Measurements from ENCODE around the gene CARM1. TPM values are rescaled to one million over a fixed set of nuclear protein-coding genes. Genes with fewer than 3 reads are reported as not detected.

CARM1 gene
- total and polyA plus RNA-seq, 2 donors (not counting 1 experiment from before 2014, with no cell fraction given), result 33.0 to 34.3 TPM

DNA sequence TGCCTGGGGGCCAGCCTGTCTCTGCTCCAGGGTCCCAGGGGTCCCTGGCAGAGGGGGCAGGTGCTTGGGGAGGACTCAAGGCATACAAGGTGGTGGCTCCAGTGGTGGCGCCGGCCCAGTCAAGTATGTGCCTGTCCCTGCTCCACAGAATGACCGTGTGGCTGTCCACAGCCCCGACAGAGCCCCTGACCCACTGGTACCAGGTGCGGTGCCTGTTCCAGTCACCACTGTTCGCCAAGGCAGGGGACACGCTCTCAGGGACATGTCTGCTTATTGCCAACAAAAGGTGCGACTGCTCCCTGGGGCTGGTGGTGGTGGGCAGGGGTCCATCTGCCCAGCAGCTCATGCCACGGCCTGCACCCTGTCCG is 48.9 kb downstream of the CARM1 start:
- Mint-ChIP-seq H3K4me3 (no peak overlapping the region), H3K27me3 (no peaks in the 10 kb centered on the region), H3K27ac (no peak overlapping the region), H3K9me3 (ENCODE audit: insufficient read depth) (no peaks in the 10 kb centered on the region), H3K4me1 (peaks cover 4% of the 10 kb centered on the region)
- intact Hi-C loops (cut with micrococcal nuclease), result no loop called here
- ATAC-seq (ENCODE audit: low read depth) (no peak), DNase-seq (no peak)
- POLR2A ChIA-PET, result no interaction called here
- CTCF ChIA-PET, result no interaction called here
- Histone ChIP-seq H2AFZ (ENCODE audit: insufficient read depth, low read depth, low read length, poor library complexity, severe bottlenecking) (no peak overlapping the region), H3K4me1 (ENCODE audit: control insufficient read depth in 2 of 2, insufficient read depth in 2 of 2, low read length in 2 of 2) (no peaks in the 10 kb centered on the region), H3K4me3 (ENCODE audit: control extremely low read depth in 1 of 5, extremely low read depth in 1 of 5, insufficient read depth in 1 of 5, low read depth in 2 of 5, low read length in 4 of 5) (no peak overlapping the region), H3K27ac (ENCODE audit: low read length in 2 of 2) (no peak overlapping the region), H3K4me2 (replicated peaks; ENCODE audit: low read depth, low read length, poor library complexity, severe bottlenecking) (no peak overlapping the region), H3K36me3 (replicated peaks in 1 of 2; ENCODE audit: control extremely low read depth in 1 of 2, control insufficient read depth in 1 of 2, extremely low read depth in 1 of 2, insufficient read depth in 2 of 2, low read length in 1 of 2) (peaks cover 0 to 28% of the 10 kb centered on the region in 2 experiments), H3K9ac (ENCODE audit: low read length) (no peak overlapping the region), H3K27me3 (replicated peaks in 1 of 4; ENCODE audit: control extremely low read depth in 1 of 4, control insufficient read depth in 3 of 4, insufficient read depth in 4 of 4, low read length in 3 of 4) (no peaks in the 10 kb centered on the region), H3K79me2 (ENCODE audit: control insufficient read depth, insufficient read depth, low read length) (no peaks in the 10 kb centered on the region), H4K20me1 (ENCODE audit: control insufficient read depth, insufficient read depth, low read length, poor library complexity, severe bottlenecking) (no peaks in the 10 kb centered on the region), H3K9me3 (ENCODE audit: control extremely low read depth in 1 of 3, control insufficient read depth in 2 of 3, insufficient read depth in 1 of 3, low read length in 2 of 3) (no peaks in the 10 kb centered on the region)
- no peak for TF ChIP-seq EZH2 (IDR thresholded peaks at IDR 0.05; ENCODE audit: borderline replicate concordance, insufficient read depth, low read depth, low read length, poor library complexity, severe bottlenecking)
- TF ChIP-seq, protein P1, sequence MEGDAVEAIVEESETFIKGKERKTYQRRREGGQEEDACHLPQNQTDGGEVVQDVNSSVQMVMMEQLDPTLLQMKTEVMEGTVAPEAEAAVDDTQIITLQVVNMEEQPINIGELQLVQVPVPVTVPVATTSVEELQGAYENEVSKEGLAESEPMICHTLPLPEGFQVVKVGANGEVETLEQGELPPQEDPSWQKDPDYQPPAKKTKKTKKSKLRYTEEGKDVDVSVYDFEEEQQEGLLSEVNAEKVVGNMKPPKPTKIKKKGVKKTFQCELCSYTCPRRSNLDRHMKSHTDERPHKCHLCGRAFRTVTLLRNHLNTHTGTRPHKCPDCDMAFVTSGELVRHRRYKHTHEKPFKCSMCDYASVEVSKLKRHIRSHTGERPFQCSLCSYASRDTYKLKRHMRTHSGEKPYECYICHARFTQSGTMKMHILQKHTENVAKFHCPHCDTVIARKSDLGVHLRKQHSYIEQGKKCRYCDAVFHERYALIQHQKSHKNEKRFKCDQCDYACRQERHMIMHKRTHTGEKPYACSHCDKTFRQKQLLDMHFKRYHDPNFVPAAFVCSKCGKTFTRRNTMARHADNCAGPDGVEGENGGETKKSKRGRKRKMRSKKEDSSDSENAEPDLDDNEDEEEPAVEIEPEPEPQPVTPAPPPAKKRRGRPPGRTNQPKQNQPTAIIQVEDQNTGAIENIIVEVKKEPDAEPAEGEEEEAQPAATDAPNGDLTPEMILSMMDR (IDR thresholded peaks at IDR 0.05), result no peak
- 100% methylated on average over 10 of the region's 10 CpGs for WGBS (ENCODE audit: insufficient coverage)

DNA sequence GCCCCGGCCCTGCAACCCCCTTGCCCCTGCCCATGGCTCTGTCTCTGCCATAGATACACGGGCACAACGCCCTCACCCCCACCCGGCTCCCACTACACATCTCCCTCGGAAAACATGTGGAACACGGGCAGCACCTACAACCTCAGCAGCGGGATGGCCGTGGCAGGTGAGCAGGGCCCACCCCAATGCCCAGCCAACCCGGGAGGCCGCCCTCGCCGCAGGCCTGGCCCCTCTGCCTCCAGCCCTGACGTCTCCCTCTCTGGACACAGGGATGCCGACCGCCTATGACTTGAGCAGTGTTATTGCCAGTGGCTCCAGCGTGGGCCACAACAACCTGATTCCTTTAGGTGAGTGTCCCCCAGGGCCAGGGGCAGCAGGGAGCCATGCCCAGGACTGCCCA is 49.4 kb downstream of the CARM1 start:
- Mint-ChIP-seq H3K27me3 (no peaks in the 10 kb centered on the region), H3K4me1 (peaks cover 4% of the 10 kb centered on the region), H3K9me3 (ENCODE audit: insufficient read depth) (no peaks in the 10 kb centered on the region), H3K27ac (no peak overlapping the region), H3K4me3 (no peak overlapping the region)
- DNase-seq, result no peak
- peaks cover 0 to 28% of the 10 kb centered on the region in 2 experiments for H3K36me3 ChIP-seq (replicated peaks in 1 of 2; ENCODE audit: control extremely low read depth in 1 of 2, control insufficient read depth in 1 of 2, extremely low read depth in 1 of 2, insufficient read depth in 2 of 2, low read length in 1 of 2)
- no peak for ATAC-seq (ENCODE audit: low read depth)
- H3K9ac ChIP-seq (ENCODE audit: low read length), result no peak overlapping the region
- no peak overlapping the region for H3K4me2 ChIP-seq (replicated peaks; ENCODE audit: low read depth, low read length, poor library complexity, severe bottlenecking)
- H3K27me3 ChIP-seq (replicated peaks in 1 of 4; ENCODE audit: control extremely low read depth in 1 of 4, control insufficient read depth in 3 of 4, insufficient read depth in 4 of 4, low read length in 3 of 4), result no peaks in the 10 kb centered on the region
- H2AFZ ChIP-seq (ENCODE audit: insufficient read depth, low read depth, low read length, poor library complexity, severe bottlenecking), result no peak overlapping the region
- H3K9me3 ChIP-seq (ENCODE audit: control extremely low read depth in 1 of 3, control insufficient read depth in 2 of 3, insufficient read depth in 1 of 3, low read length in 2 of 3), result no peaks in the 10 kb centered on the region
- H3K4me3 ChIP-seq (ENCODE audit: control extremely low read depth in 1 of 5, extremely low read depth in 1 of 5, insufficient read depth in 1 of 5, low read depth in 2 of 5, low read length in 4 of 5), result no peak overlapping the region
- 95% methylated on average over 16 of the region's 16 CpGs for WGBS (ENCODE audit: insufficient coverage)
- TF ChIP-seq, protein P1 (IDR thresholded peaks at IDR 0.05), result no peak
- TF ChIP-seq EZH2 (IDR thresholded peaks at IDR 0.05; ENCODE audit: borderline replicate concordance, insufficient read depth, low read depth, low read length, poor library complexity, severe bottlenecking), result no peak
- H4K20me1 ChIP-seq (ENCODE audit: control insufficient read depth, insufficient read depth, low read length, poor library complexity, severe bottlenecking), result no peaks in the 10 kb centered on the region
- ChIA-PET CTCF (no interaction called here), POLR2A (no interaction called here)
- no peaks in the 10 kb centered on the region for H3K4me1 ChIP-seq (ENCODE audit: control insufficient read depth in 2 of 2, insufficient read depth in 2 of 2, low read length in 2 of 2)
- intact Hi-C loops (cut with micrococcal nuclease), result no loop called here
- H3K79me2 ChIP-seq (ENCODE audit: control insufficient read depth, insufficient read depth, low read length), result no peaks in the 10 kb centered on the region
- no peak overlapping the region for H3K27ac ChIP-seq (ENCODE audit: low read length in 2 of 2)
